GM12865 (cell line): ENCODE measurements around the gene KATNIP.

ENCODE experiments used
- DNase-seq: peaks from one replicate; pipeline ENCODE4 v3.0.0; 2010; ENCODE audit warnings: low read depth
- H3K4me3 ChIP-seq: 2 replicates; pipeline ENCODE4 v1.5.1; 2011; ENCODE audit warnings: mild to moderate bottlenecking, low read depth, low read length, control low read depth
- CTCF ChIP-seq: IDR thresholded peaks from 2 replicates; pipeline ENCODE4 v1.5.1; 2011; ENCODE audit warnings: low read length, control low read depth, low read depth, inconsistent platforms; ENCODE audit not compliant: insufficient read depth; ENCODE audit errors: missing control alignments

KATNIP gene

GRCh38 chr16:27538528-27538927 is 11.4 kb upstream of the KATNIP start:
- no peak for DNase-seq
- no peak for TF ChIP-seq CTCF
- no peak overlapping the region for H3K4me3 ChIP-seq

GRCh38 chr16:27539120-27539519 is 10.8 kb upstream of the KATNIP start:
- DNase-seq, result peak; percentile 35
- no peak for TF ChIP-seq CTCF
- no peak overlapping the region for H3K4me3 ChIP-seq

GRCh38 chr16:27539636-27540035 is 10.3 kb upstream of the KATNIP start:
- no peak overlapping the region for H3K4me3 ChIP-seq
- DNase-seq, result no peak

GRCh38 chr16:27543801-27544200 is 6.1 kb upstream of the KATNIP start:
- no peak for TF ChIP-seq CTCF
- no peak overlapping the region for H3K4me3 ChIP-seq
- no peak for DNase-seq

More at GRCh38 chr16:27539636-27540035, 10.3 kb upstream of the KATNIP start:
- TF ChIP-seq CTCF, result no peak

- no peak for DNase-seq
- no peak overlapping the region for H3K4me3 ChIP-seq
Observed at GRCh38 chr16:27544671-27545070, 5.3 kb upstream of the KATNIP start.

GRCh38 chr16:27547134-27547533 is 2.8 kb upstream of the KATNIP start:
- no peak overlapping the region for H3K4me3 ChIP-seq

More at GRCh38 chr16:27544671-27545070, 5.3 kb upstream of the KATNIP start:
- no peak for TF ChIP-seq CTCF

More at GRCh38 chr16:27547134-27547533, 2.8 kb upstream of the KATNIP start:
- no peak for TF ChIP-seq CTCF
- peak; percentile 30 for DNase-seq
